GM06990 (cell line): ENCODE data around the gene ELL.

ENCODE experiments used
- DNase-seq: peaks from one replicate; pipeline ENCODE4 v3.0.0-alpha.2; 2011; ENCODE audit not compliant: insufficient read length; ENCODE audit errors: extremely low read depth
- H3K27me3 ChIP-seq: replicated peaks from 2 replicates; pipeline ENCODE4 v1.6.0; 2011; ENCODE audit warnings: low read length; ENCODE audit not compliant: control insufficient read depth, insufficient read depth
- H3K36me3 ChIP-seq: 2 replicates; pipeline ENCODE4 v1.5.1; 2011; ENCODE audit warnings: low read length; ENCODE audit not compliant: control insufficient read depth, insufficient read depth
- H3K4me3 ChIP-seq: replicated peaks from 2 replicates; pipeline ENCODE4 v1.5.1; 2011; ENCODE audit warnings: low read depth, mild to moderate bottlenecking, control low read depth, low read length
- CTCF ChIP-seq: IDR thresholded peaks from 2 replicates; pipeline ENCODE4 v1.5.1; 2011; ENCODE audit warnings: low read length, control low read depth, mild to moderate bottlenecking, inconsistent platforms; ENCODE audit not compliant: insufficient read depth, poor library complexity, severe bottlenecking

Gene ELL

GRCh38 chr19:18490728-18491127 lies 31.1 kb downstream of the ELL start:
- no peak for TF ChIP-seq CTCF
- Histone ChIP-seq H3K36me3 (peaks cover 5% of the 10 kb centered on the region), H3K27me3 (no peaks in the 10 kb centered on the region), H3K4me3 (no peak overlapping the region)
- no peak for DNase-seq

GRCh38 chr19:18489627-18490184 lies 32.2 kb downstream of the ELL start:
- no peak for TF ChIP-seq CTCF
- Histone ChIP-seq H3K27me3 (no peaks in the 10 kb centered on the region), H3K36me3 (peaks cover 5% of the 10 kb centered on the region), H3K4me3 (no peak overlapping the region)
- DNase-seq = no peak

- Histone ChIP-seq H3K36me3 (peaks cover 5% of the 10 kb centered on the region), H3K27me3 (no peaks in the 10 kb centered on the region), H3K4me3 (no peak overlapping the region)
- no peak for DNase-seq
- peak; percentile 41 for TF ChIP-seq CTCF
Observed at GRCh38 chr19:18488838-18489626, 32.8 kb downstream of the ELL start.

GRCh38 chr19:18488403-18488723 lies 33.5 kb downstream of the ELL start:
- no peak for TF ChIP-seq CTCF
- no peak for DNase-seq
- Histone ChIP-seq H3K36me3 (peaks cover 5% of the 10 kb centered on the region), H3K27me3 (no peaks in the 10 kb centered on the region), H3K4me3 (no peak overlapping the region)

GRCh38 chr19:18487576-18488402 lies 34.1 kb downstream of the ELL start:
- H3K4me3 ChIP-seq = no peak overlapping the region
- peaks cover 5% of the 10 kb centered on the region for H3K36me3 ChIP-seq
- DNase-seq = no peak
- TF ChIP-seq CTCF = no peak
- no peaks in the 10 kb centered on the region for H3K27me3 ChIP-seq
